IMR-90 (cell line): Measurements from ENCODE around the gene ADSS1. TPM values are rescaled to one million over a fixed set of nuclear protein-coding genes. Genes with fewer than 3 reads are reported as not detected.

Experiments used
- ATAC-seq: fragments of 200-7000 bp; cut with Tn5 transposase; 2 replicates; pipeline ENCODE4 v1.9.1; 2020; ENCODE audit warnings: low read depth, mild to moderate bottlenecking, moderate library complexity
- BruUV-seq: library from RNA; stranded (reverse); fragments of 400-500 nt; replicated peaks from 2 replicates; lab custom pipeline; 2021; lab: Mats Ljungman, UMichigan
- CTCF ChIA-PET: fragments of 300-600 bp; formaldehyde crosslinking; extraction: SDS; loops from one replicate; lab custom pipeline; 2021; ENCODE audit warnings: antibody characterized with exemption; lab: Yijun Ruan, JAX
- POLR2A ChIA-PET: fragments of 300-600 bp; sonication (Branson Sonifier 250); formaldehyde crosslinking; loops from one replicate; lab custom pipeline; 2022; ENCODE audit warnings: antibody characterized with exemption; ENCODE audit not compliant: unreplicated experiment; lab: Charles Lee
- DNase-seq: peaks from one replicate; pipeline ENCODE4 v3.0.0; 2013
- H2AFZ ChIP-seq: replicated peaks from 2 replicates; pipeline ENCODE3; 2013; ENCODE audit warnings: low read length, mild to moderate bottlenecking; ENCODE audit not compliant: poor library complexity
- H2AK5ac ChIP-seq: 2 replicates; pipeline ENCODE4 v1.6.1; 2013; ENCODE audit warnings: low read depth, low read length, inconsistent platforms
- H2AK9ac ChIP-seq: replicated peaks from 2 replicates; pipeline ENCODE3; 2013; ENCODE audit warnings: mild to moderate bottlenecking, low read depth, low read length, moderate library complexity; ENCODE audit not compliant: poor library complexity
- H2BK120ac ChIP-seq: 2 replicates; pipeline ENCODE4 v1.6.1; 2013; ENCODE audit warnings: low read depth, low read length, inconsistent platforms
- H2BK15ac ChIP-seq: 3 replicates; pipeline ENCODE4 v1.6.1; 2013; ENCODE audit warnings: low read depth, low read length, inconsistent platforms
- H2BK20ac ChIP-seq: 2 replicates; pipeline ENCODE4 v1.6.1; 2013; ENCODE audit warnings: low read depth, mild to moderate bottlenecking, inconsistent platforms, low read length, moderate library complexity
- H2BK5ac ChIP-seq: 2 replicates; pipeline ENCODE4 v1.6.1; 2013; ENCODE audit warnings: mild to moderate bottlenecking, low read depth, low read length, inconsistent platforms; ENCODE audit not compliant: poor library complexity, severe bottlenecking
- H3K14ac ChIP-seq: replicated peaks from 2 replicates; pipeline ENCODE4 v1.6.1; 2013; ENCODE audit warnings: low read depth, low read length, inconsistent platforms
- H3K18ac ChIP-seq: 2 replicates; pipeline ENCODE4 v1.6.1; 2013; ENCODE audit warnings: low read depth, low read length, control low read depth
- H3K23ac ChIP-seq: 2 replicates; pipeline ENCODE4 v1.6.1; 2013; ENCODE audit warnings: low read depth, low read length, inconsistent platforms
- H3K27ac ChIP-seq: 2 replicates; pipeline ENCODE4 v1.5.1; 2013; ENCODE audit warnings: mild to moderate bottlenecking, control low read depth, low read length; ENCODE audit not compliant: insufficient read depth
- H3K27me3 ChIP-seq: 2 replicates; pipeline ENCODE4 v1.6.1; 2013; ENCODE audit warnings: low read length; ENCODE audit not compliant: control insufficient read depth, insufficient read depth
- H3K36me3 ChIP-seq: 2 replicates; pipeline ENCODE4 v1.6.1; 2013; ENCODE audit warnings: low read length, mixed read lengths; ENCODE audit not compliant: control insufficient read depth, insufficient read depth
- H3K4ac ChIP-seq: 2 replicates; pipeline ENCODE4 v1.6.1; 2013; ENCODE audit warnings: low read depth, low read length, inconsistent platforms
- H3K4me1 ChIP-seq: 2 replicates; pipeline ENCODE4 v1.6.1; 2013; ENCODE audit warnings: low read length, mixed read lengths; ENCODE audit not compliant: control insufficient read depth, insufficient read depth
- H3K4me2 ChIP-seq: 2 replicates; pipeline ENCODE4 v1.6.1; 2013; ENCODE audit warnings: low read depth, mild to moderate bottlenecking, control low read depth, low read length, moderate library complexity
- H3K4me3 ChIP-seq: 2 replicates; pipeline ENCODE4 v1.5.1; 2013; ENCODE audit warnings: low read depth, mild to moderate bottlenecking, control low read depth, low read length, moderate library complexity; ENCODE audit not compliant: insufficient read depth
- H3K56ac ChIP-seq: 2 replicates; pipeline ENCODE4 v1.6.1; 2013; ENCODE audit warnings: low read length, inconsistent platforms; ENCODE audit not compliant: insufficient read depth; ENCODE audit errors: extremely low read depth
- H3K79me1 ChIP-seq, 2 experiments: 2 replicates each; pipeline ENCODE4 v1.6.1; 2013; ENCODE audit warnings: low read length in 2 of 2, inconsistent platforms in 1 of 2, low read depth in 1 of 2
- H3K9ac ChIP-seq: 2 replicates; pipeline ENCODE4 v1.6.1; 2013; ENCODE audit warnings: low read depth, low read length, control low read depth
- H3K9me1 ChIP-seq: 2 replicates; pipeline ENCODE4 v1.6.1; 2013; ENCODE audit warnings: low read length, inconsistent platforms; ENCODE audit not compliant: insufficient read depth
- H3K9me3 ChIP-seq: 2 replicates; pipeline ENCODE4 v1.6.1; 2013; ENCODE audit warnings: low read length; ENCODE audit not compliant: control insufficient read depth, insufficient read depth
- H4K20me1 ChIP-seq: 2 replicates; pipeline ENCODE4 v1.6.1; 2013; ENCODE audit warnings: low read length, inconsistent platforms; ENCODE audit not compliant: insufficient read depth
- H4K5ac ChIP-seq: 2 replicates; pipeline ENCODE4 v1.6.1; 2013; ENCODE audit warnings: mild to moderate bottlenecking, low read depth, low read length, control low read depth
- H4K8ac ChIP-seq, 2 experiments: 2 replicates each; pipeline ENCODE4 v1.6.1; 2013; ENCODE audit warnings: low read depth in 2 of 2, low read length in 2 of 2, control low read depth in 1 of 2, inconsistent platforms in 1 of 2
- H4K91ac ChIP-seq: 2 replicates; pipeline ENCODE4 v1.6.1; 2013; ENCODE audit warnings: low read depth, low read length, inconsistent platforms; ENCODE audit not compliant: insufficient read depth
- BHLHE40 ChIP-seq: fragments of 150-350 bp; IDR thresholded peaks from 2 replicates; pipeline ENCODE4 v1.6.1; 2016; ENCODE audit warnings: mild to moderate bottlenecking, low read depth, low read length
- CEBPB ChIP-seq: IDR thresholded peaks from 2 replicates; pipeline ENCODE4 v1.6.1; 2012; ENCODE audit warnings: low read depth, low read length, improper control_type of control experiment
- CHD1 ChIP-seq: IDR thresholded peaks from 2 replicates; pipeline ENCODE4 v1.6.1; 2012; ENCODE audit warnings: low read depth, low read length, improper control_type of control experiment
- CTCF ChIP-seq: conservative IDR thresholded peaks from 2 replicates; pipeline ENCODE4 v1.5.1; 2012; ENCODE audit warnings: mild to moderate bottlenecking, low read depth, low read length, improper control_type of control experiment
- ELK1 ChIP-seq: fragments of 150-350 bp; IDR thresholded peaks from 2 replicates; pipeline ENCODE4 v1.6.1; 2016; ENCODE audit warnings: low read depth, mild to moderate bottlenecking, low read length, moderate library complexity, borderline replicate concordance
- MAFK ChIP-seq: IDR thresholded peaks from 2 replicates; pipeline ENCODE4 v1.6.1; 2012; ENCODE audit warnings: low read depth, low read length, improper control_type of control experiment
- MAZ ChIP-seq: IDR thresholded peaks from 2 replicates; pipeline ENCODE4 v1.6.1; 2012; ENCODE audit warnings: low read depth, mild to moderate bottlenecking, low read length, improper control_type of control experiment, moderate library complexity, borderline replicate concordance
- MXI1 ChIP-seq: IDR thresholded peaks from 2 replicates; pipeline ENCODE4 v1.6.1; 2012; ENCODE audit warnings: low read depth, mild to moderate bottlenecking, low read length, moderate library complexity, borderline replicate concordance
- NFE2L2 ChIP-seq: fragments of 150-350 bp; IDR thresholded peaks from 2 replicates; pipeline ENCODE4 v1.6.1; 2016; ENCODE audit warnings: low read depth, mild to moderate bottlenecking, low read length
- RAD21 ChIP-seq: IDR thresholded peaks from 2 replicates; pipeline ENCODE4 v1.6.1; 2012; ENCODE audit warnings: low read length, improper control_type of control experiment
- RCOR1 ChIP-seq: IDR thresholded peaks from 2 replicates; pipeline ENCODE4 v1.6.1; 2012; ENCODE audit warnings: mild to moderate bottlenecking, low read length, improper control_type of control experiment; ENCODE audit not compliant: insufficient replicate concordance
- RFX5 ChIP-seq: IDR thresholded peaks from 2 replicates; pipeline ENCODE4 v1.8.0; 2012; ENCODE audit warnings: low read depth, mild to moderate bottlenecking, low read length, moderate library complexity
- SMC3 ChIP-seq: fragments of 150-350 bp; IDR thresholded peaks from 2 replicates; pipeline ENCODE4 v1.6.1; 2016; ENCODE audit warnings: low read depth, mild to moderate bottlenecking, antibody characterized with exemption, low read length, moderate library complexity
- USF2 ChIP-seq: fragments of 150-350 bp; IDR thresholded peaks from 2 replicates; pipeline ENCODE4 v1.6.1; 2017; ENCODE audit warnings: mild to moderate bottlenecking, antibody characterized with exemption, low read length, low read depth
- WGBS, 2 experiments: methylation state at CpG; one replicate each; pipeline versions ENCODE4 v1.1.5 to v1.1.7; 2013; ENCODE audit warnings: missing lambda C conversion rate in 2 of 2; ENCODE audit not compliant: insufficient read length in 1 of 2; ENCODE audit errors: extremely low coverage in 2 of 2; 5-methylcytosine and 5-hydroxymethylcytosine counted together
- dilution Hi-C: fragments of 300-500 bp; cut with HindIII; formaldehyde crosslinking; loops from one replicate; pipeline ENCODE4 v1.14.3; 2018; ENCODE audit warnings: low sequenced_read_pairs; ENCODE audit not compliant: unreplicated experiment
- in situ Hi-C: fragments of 300-500 bp; cut with MboI; formaldehyde crosslinking; loops from 3 replicates; pipeline ENCODE4 v1.14.3; 2019; ENCODE audit warnings: low sequenced_read_pairs, inconsistent platforms, mixed read lengths
- intact Hi-C: fragments of 100-400 bp; cut with micrococcal nuclease; formaldehyde crosslinking; loops from 2 replicates; pipeline ENCODE4 v1.10.0; 2022
- polyA plus RNA-seq, 3 experiments: library from polyadenylated mRNA; depleted of rRNA; stranded (reverse); fragments of >200 nt; gene quantifications; 2 replicates each; pipeline ENCODE4 v1.2.3, GENCODE V29; 2012; ENCODE audit warnings: low replicate concordance in 1 of 3
- total RNA-seq: library from RNA; depleted of rRNA; stranded (reverse); fragments of >200 nt; gene quantifications from 2 replicates; pipeline ENCODE4 v1.2.3, GENCODE V29; 2012

Gene ADSS1
- total and polyA plus RNA-seq, 2 of the 4 experiments (the other 2 are of a cell fraction), result 1.8 to 5.2 TPM

GRCh38 chr14:104697892-104698583 lies 26.0 kb upstream of the ADSS1 start:
- peak; percentile 35 for ATAC-seq
- Histone ChIP-seq H3K4ac (peak overlapping the region; percentile 29; the same call in 1 of the 2 replicates), H3K9me1 (no peaks in the 10 kb centered on the region; the same call in 1 of the 2 replicates), H4K91ac (no peak overlapping the region), H3K79me1 (peaks cover 12 to 86% of the 10 kb centered on the region in 2 experiments), H2BK120ac (no peak overlapping the region), H3K27ac (no peak overlapping the region), H3K4me1 (peaks cover 23% of the 10 kb centered on the region), H3K36me3 (peaks cover 41% of the 10 kb centered on the region), H4K5ac (no peak overlapping the region; the same call in 1 of the 2 replicates), H2BK20ac (no peak overlapping the region), H3K27me3 (no peaks in the 10 kb centered on the region), H2BK15ac (no peak overlapping the region), H2AFZ (no peak overlapping the region), H3K9me3 (no peaks in the 10 kb centered on the region), H3K4me2 (no peak overlapping the region), H2AK5ac (no peak overlapping the region), H3K4me3 (no peak overlapping the region), H4K8ac (no peak overlapping the region), H3K14ac (no peak overlapping the region), H3K18ac (no peak overlapping the region), H3K23ac (no peak overlapping the region), H4K20me1 (peaks cover 97% of the 10 kb centered on the region), H2BK5ac (no peak overlapping the region), H2AK9ac (peak overlapping the region; percentile 71), H3K56ac (no peak overlapping the region), H3K9ac (no peak overlapping the region)
- no peak for DNase-seq
- WGBS, 2 experiments, result 73% methylated on average over 2 of the region's 19 CpGs; no CpG with 5 or more reads in 1 of the 2 experiments
- dilution Hi-C loops, result no loop called here
- BruUV-seq, result no TSS peak
- in situ Hi-C loops, result no loop called here
- CTCF ChIA-PET, result interaction anchor here (1.0 kb wide), 1 partner anchor 16 kb away, joined by 3 read pairs; no protein-coding TSS in a partner anchor
- POLR2A ChIA-PET, result interaction anchor here (0.6 kb wide), 1 partner anchor 288 kb away, joined by 9 read pairs; the partner anchor contains the start of gene CLBA1
- intact Hi-C loops, result no loop called here
- no peak for TF ChIP-seq RCOR1
- TF ChIP-seq CTCF, result no peak
- no peak for TF ChIP-seq BHLHE40
- TF ChIP-seq RFX5, result no peak
- TF ChIP-seq MAZ, result no peak
- TF ChIP-seq MXI1, result no peak
- TF ChIP-seq NFE2L2, result no peak
- no peak for TF ChIP-seq CHD1
- no peak for TF ChIP-seq CEBPB
- no peak for TF ChIP-seq MAFK
- TF ChIP-seq USF2, result no peak
- no peak for TF ChIP-seq ELK1
- TF ChIP-seq RAD21, result no peak
- no peak for TF ChIP-seq SMC3
